K562 (cell line): ENCODE data around the gene DIPK1A. TPM values are rescaled to one million over a fixed set of nuclear protein-coding genes. Genes with fewer than 3 reads are reported as not detected.

Experiments
- ATAC-seq: fragments of 200-7000 bp; cut with Tn5 transposase; 3 replicates; pipeline ENCODE4 v1.9.1; 2020; ENCODE audit warnings: moderate library complexity
- BruUV-seq: library from RNA; stranded (reverse); fragments of 400-500 nt; replicated peaks from 2 replicates; lab custom pipeline; 2021; lab: Mats Ljungman, UMichigan
- CTCF ChIA-PET: fragments of 300-600 bp; formaldehyde crosslinking; extraction: SDS; loops from one replicate; lab custom pipeline; 2021; ENCODE audit warnings: low intra/inter-chr PET ratio; lab: Yijun Ruan, JAX
- POLR2A ChIA-PET: fragments of 300-600, 350-650 bp; sonication (Branson Sonifier 250); formaldehyde crosslinking; extraction: SDS; loops from one replicate; lab custom pipeline; 2021; ENCODE audit warnings: antibody characterized with exemption, inconsistent platforms; lab: Yijun Ruan, JAX
- DNase-seq, 4 experiments: peaks; one replicate each; pipeline versions ENCODE4 v3.0.0 to v3.0.0-alpha.2; 2011 to 2018; ENCODE audit warnings: low spot score in 3 of 4, mixed read lengths in 3 of 4; ENCODE audit errors: extremely low read depth in 1 of 4
- FAIRE-seq: peaks from 2 replicates; lab custom pipeline; 2011; peaks lifted over from hg19 to GRCh38; lab: Jason Lieb, UNC
- H2AFZ ChIP-seq: 2 replicates; pipeline ENCODE4 v1.6.0; 2011; ENCODE audit warnings: low read depth, low read length, control low read depth, inconsistent platforms
- H3K27ac ChIP-seq: fragments of 200-600 bp; 3 replicates; pipeline ENCODE4 v1.8.0; 2011; ENCODE audit warnings: low read depth, mild to moderate bottlenecking, control low read depth, inconsistent platforms, low read length, moderate library complexity, mixed read lengths; ENCODE audit errors: extremely low read depth
- H3K27me3 ChIP-seq, 2 experiments: fragments of 300-600 bp in 1 of 2; 2 replicates in 1 of 2; 3 replicates in 1 of 2; pipeline versions ENCODE4 v1.6.0 to v1.8.0; 2011; ENCODE audit warnings: inconsistent platforms in 2 of 2, low read length in 2 of 2, mild to moderate bottlenecking in 1 of 2, mixed read lengths in 1 of 2, moderate library complexity in 1 of 2; ENCODE audit not compliant: control insufficient read depth in 2 of 2, insufficient read depth in 2 of 2
- H3K36me3 ChIP-seq: fragments of 300-600 bp; 3 replicates; pipeline ENCODE4 v1.8.0; 2011; ENCODE audit warnings: mild to moderate bottlenecking, low read length, inconsistent platforms; ENCODE audit not compliant: control insufficient read depth, insufficient read depth
- H3K4me1 ChIP-seq, 2 experiments: fragments of 200-600 bp in 1 of 2; replicated peaks in 1 of 2; 2 replicates in 1 of 2; 3 replicates in 1 of 2; pipeline versions ENCODE4 v1.5.1 to v1.8.0; 2011; ENCODE audit warnings: inconsistent platforms in 2 of 2, low read length in 2 of 2, mild to moderate bottlenecking in 1 of 2, mixed read lengths in 1 of 2, moderate library complexity in 1 of 2; ENCODE audit not compliant: control insufficient read depth in 2 of 2, insufficient read depth in 2 of 2
- H3K4me2 ChIP-seq: 2 replicates; pipeline ENCODE4 v1.6.1; 2011; ENCODE audit warnings: low read length, control low read depth, inconsistent platforms, mixed read lengths; ENCODE audit not compliant: insufficient read depth
- H3K4me3 ChIP-seq: fragments of 200-600 bp; sonication (generic), shearing (Covaris generic); 2 replicates; pipeline ENCODE4 v1.5.1; 2016; ENCODE audit warnings: control low read depth, inconsistent platforms
- H3K79me2 ChIP-seq: fragments of 200-600 bp; 3 replicates; pipeline ENCODE4 v1.8.0; 2011; ENCODE audit warnings: low read length, inconsistent platforms; ENCODE audit not compliant: control insufficient read depth, insufficient read depth
- H3K9ac ChIP-seq, 2 experiments: 2 replicates each; pipeline versions ENCODE4 v1.6.0 to v1.6.1; 2011; ENCODE audit warnings: low read depth in 2 of 2, low read length in 2 of 2, control low read depth in 1 of 2, inconsistent platforms in 1 of 2, mild to moderate bottlenecking in 1 of 2, mixed read lengths in 1 of 2; ENCODE audit not compliant: insufficient read depth in 1 of 2
- H3K9me1 ChIP-seq: one replicate; pipeline ENCODE4 v1.6.0; 2011; ENCODE audit warnings: inconsistent platforms, mild to moderate bottlenecking, low read length, moderate library complexity; ENCODE audit not compliant: control insufficient read depth, insufficient read depth
- H3K9me3 ChIP-seq: replicated peaks from 2 replicates; pipeline ENCODE4 v1.5.1; 2011; ENCODE audit warnings: low read depth, low read length, inconsistent platforms; ENCODE audit not compliant: control insufficient read depth, insufficient read depth
- H4K20me1 ChIP-seq: replicated peaks from 2 replicates; pipeline ENCODE4 v1.6.1; 2011; ENCODE audit warnings: low read length, inconsistent platforms, mixed read lengths; ENCODE audit not compliant: control insufficient read depth, insufficient read depth
- ARID1B ChIP-seq: fragments of 450-650 bp; IDR thresholded peaks from 2 replicates; pipeline ENCODE4 v1.6.1; 2016; ENCODE audit warnings: antibody characterized with exemption, mild to moderate bottlenecking, inconsistent platforms
- ESRRA ChIP-seq: fragments of 450-650 bp; IDR thresholded peaks from 2 replicates; pipeline ENCODE4 v1.6.1; 2014; ENCODE audit warnings: low read depth, mild to moderate bottlenecking, moderate library complexity, borderline replicate concordance
- ETS1 ChIP-seq: conservative IDR thresholded peaks from 2 replicates; pipeline ENCODE4 v1.6.1; 2011; ENCODE audit warnings: low read depth, mild to moderate bottlenecking, low read length; ENCODE audit not compliant: control insufficient read depth
- KLF16 ChIP-seq: IDR thresholded peaks from 2 replicates; pipeline ENCODE4 v1.6.1; 2016; ENCODE audit warnings: antibody characterized with exemption
- LCOR ChIP-seq: sonication (generic); formaldehyde crosslinking; IDR thresholded peaks from 2 replicates; pipeline ENCODE4 v1.8.0; 2022; ENCODE audit warnings: mild to moderate bottlenecking, missing genetic modification reagents
- MTA2 ChIP-seq: fragments of 450-650 bp; IDR thresholded peaks from 2 replicates; pipeline ENCODE4 v1.6.1; 2016; ENCODE audit warnings: low read depth
- NR3C1 ChIP-seq: sonication (generic); formaldehyde crosslinking; IDR thresholded peaks from 2 replicates; pipeline ENCODE4 v1.8.1; 2022; ENCODE audit warnings: missing genetic modification reagents
- PTTG1 ChIP-seq: fragments of 450-650 bp; IDR thresholded peaks from 2 replicates; pipeline ENCODE4 v1.6.1; 2016; ENCODE audit warnings: low read depth, mild to moderate bottlenecking, missing genetic modification characterization, missing compliant biosample characterization
- RBM17 ChIP-seq: fragments of 200-400 bp; formaldehyde crosslinking; IDR thresholded peaks from 2 replicates; pipeline ENCODE4 v1.6.1; 2017; ENCODE audit warnings: low read depth, mild to moderate bottlenecking, low read length, borderline replicate concordance
- SRSF7 ChIP-seq: fragments of 200-400 bp; formaldehyde crosslinking; optimal IDR thresholded peaks from 2 replicates; pipeline ENCODE3; 2017; ENCODE audit warnings: mild to moderate bottlenecking, low read depth, low read length
- ZBTB5 ChIP-seq: fragments of 450-650 bp; IDR thresholded peaks from 2 replicates; pipeline ENCODE4 v1.6.1; 2017; ENCODE audit warnings: antibody characterized with exemption
- ZNF121 ChIP-seq: sonication (generic); formaldehyde crosslinking; conservative IDR thresholded peaks from 2 replicates; pipeline ENCODE4 v1.8.0; 2022; ENCODE audit warnings: missing genetic modification reagents
- ZNF23 ChIP-seq: fragments of 250-450 bp; sonication (Bioruptor Pico); IDR thresholded peaks from 2 replicates; pipeline ENCODE4 v1.4.0; 2020; ENCODE audit warnings: mild to moderate bottlenecking
- ZNF347 ChIP-seq: fragments of 450-650 bp; formaldehyde crosslinking; IDR thresholded peaks from 2 replicates; pipeline ENCODE4 v1.4.0; 2020; ENCODE audit warnings: low read depth, mild to moderate bottlenecking, moderate library complexity
- WGBS: fragments of 100-300 bp; shearing (Covaris generic); methylation state at CpG from one replicate; pipeline ENCODE4 v1.1.6; 2016; ENCODE audit warnings: low coverage, mixed read lengths; ENCODE audit not compliant: insufficient coverage; ENCODE audit errors: missing lambda C conversion rate; 5-methylcytosine and 5-hydroxymethylcytosine counted together
- in situ Hi-C: fragments of 300-500 bp; cut with MboI; formaldehyde crosslinking; loops from 4 replicates; pipeline ENCODE4 v1.15.0; 2018; ENCODE audit warnings: inconsistent platforms, mixed read lengths
- intact Hi-C: fragments of 100-400 bp; cut with micrococcal nuclease; formaldehyde crosslinking; loops from 2 replicates; pipeline ENCODE4 v1.14.2; 2022
- polyA plus RNA-seq, 8 experiments: library from polyadenylated mRNA; depleted of rRNA in 4 of 8; stranded (reverse) in 5 of 8; unstranded in 3 of 8; fragments of >200 nt; fragmentation: Nextera tagmentation in 2 of 8; fragmentation: Illumina TruSeq in 1 of 8; extraction: Ambion mirVana in 2 of 8; extraction: Trizol in 1 of 8; gene quantifications; 2 replicates each; pipeline versions ENCODE4 v1.2.1 to v1.2.3, GENCODE V29; 2011 to 2014; ENCODE audit warnings: inconsistent platforms in 1 of 8, missing spikeins in 1 of 8
- total RNA-seq, 7 experiments: library from RNA; depleted of rRNA in 6 of 7; stranded (reverse); fragments of >200 nt in 6 of 7; fragmentation: Illumina TruSeq in 2 of 7; extraction: Trizol in 2 of 7; gene quantifications; 2 replicates each; pipeline versions ENCODE4 v1.2.1 to v1.2.3, GENCODE V29; 2011 to 2021; ENCODE audit warnings: low replicate concordance in 1 of 7

DIPK1A gene
- total and polyA plus RNA-seq, 9 of the 15 experiments (the other 6 are each of a cell fraction or from before 2014, with no cell fraction given) = 0.54 to 2.5 (median 1.3) TPM

- Histone ChIP-seq H3K36me3 (no peaks in the 10 kb centered on the region), H3K4me3 (no peak overlapping the region), H3K9me1 (no peaks in the 10 kb centered on the region), H4K20me1 (no peaks in the 10 kb centered on the region), H3K79me2 (no peaks in the 10 kb centered on the region), H2AFZ (no peak overlapping the region), H3K4me1 (peaks cover 3 to 15% of the 10 kb centered on the region in 2 experiments; a peak in 3 of 5 replicates), H3K27me3 (no peaks in the 10 kb centered on the region), H3K9me3 (no peaks in the 10 kb centered on the region), H3K27ac (no peak overlapping the region), H3K4me2 (no peak overlapping the region), H3K9ac (no peak overlapping the region)
- ChIA-PET CTCF (no interaction called here), POLR2A (interaction anchor here (1.0 to 1.1 kb wide), 2 partner anchors 13 to 25 kb away, joined by 3 to 4 read pairs; no protein-coding TSS in a partner anchor)
- TF ChIP-seq ESRRA (0 out of 2 replicates have a peak, but pooled peaks have one; percentile 15), RBM17 (no peak)
- in situ Hi-C loops (no loop called here), intact Hi-C loops (no loop called here)
- WGBS = 43% methylated on average over 1 of the region's 1 CpG
- DNase-seq (no peak), ATAC-seq (no peak), FAIRE-seq (no peak)
- BruUV-seq = no TSS peak
Measured at GRCh38 chr1:92926873-92927272, 34.4 kb downstream of the DIPK1A start.

GRCh38 chr1:92924501-92924900, 36.8 kb downstream of the DIPK1A start:
- DNase-seq = peak in 3 of 4 experiments; percentile 18 to 79 (median 49)
- Histone ChIP-seq H2AFZ (peak overlapping the region; percentile 54), H3K27ac (peak overlapping the region; percentile 25), H3K9ac (peak overlapping the region in 1 of 2 experiments; percentile 76; a peak in 1 of 4 replicates), H3K79me2 (no peaks in the 10 kb centered on the region), H3K27me3 (no peaks in the 10 kb centered on the region), H3K9me3 (no peaks in the 10 kb centered on the region), H3K4me2 (peak overlapping the region; percentile 71), H3K36me3 (no peaks in the 10 kb centered on the region), H3K4me1 (peaks cover 3 to 15% of the 10 kb centered on the region in 2 experiments; a peak in 3 of 5 replicates), H3K9me1 (no peaks in the 10 kb centered on the region), H4K20me1 (no peaks in the 10 kb centered on the region), H3K4me3 (no peak overlapping the region)
- CTCF ChIA-PET = no interaction called here
- peak; percentile 68 for ATAC-seq
- WGBS = 0% methylated on average over 9 of the region's 9 CpGs
- FAIRE-seq = peak; percentile 65
- in situ Hi-C loops = no loop called here
- no TSS peak for BruUV-seq
- intact Hi-C loops = no loop called here
- POLR2A ChIA-PET = interaction anchor here (0.9 to 1.4 kb wide), 3 partner anchors 8 to 37 kb away, joined by 3 to 8 read pairs (median 4); no protein-coding TSS in a partner anchor
- TF ChIP-seq ZNF23 (CRISPR knock-in tag) (no peak), ZNF347 (CRISPR knock-in tag) (no peak), ARID1B (peak; percentile 77), PTTG1 (no peak), KLF16 (no peak), NR3C1 (CRISPR knock-in tag) (no peak), SRSF7 (no peak), LCOR (CRISPR knock-in tag) (no peak), ZNF121 (CRISPR knock-in tag) (no peak), ETS1 (no peak), MTA2 (no peak), ZBTB5 (no peak)
